CD4-positive, alpha-beta T cell treated with Interleukin-17A for 4 hours (primary cell): Measurements from ENCODE around the gene MRPS33.
"Not testable (repeated sequence)": the region's sequence is repeated elsewhere in the genome, so short reads cannot be mapped to it uniquely, and the experiment has no call there.

Source experiments
- DNase-seq: peaks from one replicate; pipeline ENCODE4 v3.0.0-alpha.2; 2020; ENCODE audit warnings: mixed read lengths

The MRPS33 gene

GRCh38 chr7:141014524-141015395 is at the start of gene MRPS33:
Gene MRPS33, minus strand, starts transcription at chr7:141014952. Its CDS starts 4,319 bp downstream, at chr7:141010633.
- DNase-seq, result peak; percentile 94

DNA sequence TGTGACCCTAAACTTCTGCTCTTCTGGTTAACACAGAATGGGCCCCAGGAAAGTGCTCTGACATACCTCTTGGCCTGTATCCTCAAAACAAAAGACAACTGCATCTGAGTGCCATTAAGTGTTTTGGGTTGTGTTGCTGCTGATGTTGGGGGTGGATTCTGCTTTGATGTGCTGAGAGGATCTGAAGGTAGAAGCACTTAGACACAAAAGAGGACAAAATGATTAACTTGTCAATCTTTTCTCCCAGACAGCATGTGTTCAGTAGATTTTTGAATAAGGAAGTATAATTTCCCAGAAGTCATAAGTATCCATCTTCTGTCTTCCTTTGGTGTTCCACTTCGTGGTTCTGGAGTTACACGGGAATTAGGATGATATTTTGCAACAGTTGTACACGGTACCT is 43.0 kb upstream of the MRPS33 start:
- DNase-seq, result no peak

- no peak for DNase-seq
These were observed 40.4 kb upstream of the MRPS33 start for GRCh38 chr7:141055146-141055545.

DNA sequence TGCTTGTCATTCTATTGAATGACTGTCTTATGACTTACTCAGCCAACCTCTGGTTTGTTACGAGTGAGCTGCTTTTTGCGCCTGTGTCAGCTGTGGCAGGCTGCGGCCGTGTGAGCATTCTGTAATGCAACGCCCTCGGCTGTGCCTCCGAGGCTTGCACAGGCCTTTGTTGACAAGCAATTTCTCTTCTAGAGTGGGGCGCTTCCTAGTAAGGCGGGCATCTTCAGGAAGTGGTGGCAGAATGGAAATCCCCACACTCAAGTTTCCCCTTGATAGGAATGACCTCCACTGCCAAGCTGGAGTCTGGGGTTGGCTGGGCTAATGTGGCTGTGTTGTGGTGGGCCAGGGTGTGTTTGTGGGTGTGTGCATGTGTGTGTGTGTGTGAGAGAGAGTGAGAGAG is 38.9 kb upstream of the MRPS33 start:
- DNase-seq, result peak; percentile 48

GRCh38 chr7:141045842-141046620 is 31.3 kb upstream of the MRPS33 start:
- no peak for DNase-seq

DNA sequence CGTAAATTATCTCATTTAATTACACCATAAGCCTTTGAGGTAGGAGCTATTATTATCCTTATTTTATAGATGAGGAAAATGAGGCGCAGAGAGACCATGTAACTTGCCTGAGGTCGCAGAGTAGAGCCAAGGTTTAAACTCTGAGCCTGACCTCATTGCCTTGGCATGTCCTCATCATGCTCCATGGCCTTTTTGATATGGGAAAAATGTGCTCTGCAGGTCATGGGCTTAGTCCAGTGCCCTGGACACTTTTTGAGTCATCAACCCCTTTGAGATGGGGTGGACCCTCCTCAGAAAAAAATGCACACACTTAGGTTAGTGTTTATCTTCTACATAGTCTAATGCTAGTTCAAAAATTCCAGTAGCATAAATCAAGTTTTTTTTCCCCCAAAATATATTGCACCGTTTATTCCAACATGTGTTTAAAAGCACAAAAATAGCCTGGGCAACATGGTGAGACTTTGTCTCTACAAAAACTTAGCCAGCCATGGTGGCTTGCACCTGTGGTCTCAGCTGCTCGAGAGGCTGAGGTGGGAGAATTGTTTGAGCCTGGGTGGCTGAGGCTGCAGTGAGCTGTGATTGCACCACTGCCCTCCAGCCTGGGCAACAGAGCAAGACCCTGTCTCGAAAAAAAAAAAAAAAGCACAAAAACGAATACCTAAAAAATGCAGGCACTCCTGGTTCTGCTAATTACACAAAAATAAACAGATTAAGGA is 30.5 kb upstream of the MRPS33 start:
- no peak for DNase-seq

- DNase-seq, result no peak
These were observed 28.9 kb upstream of the MRPS33 start for GRCh38 chr7:141043616-141044015.

DNA sequence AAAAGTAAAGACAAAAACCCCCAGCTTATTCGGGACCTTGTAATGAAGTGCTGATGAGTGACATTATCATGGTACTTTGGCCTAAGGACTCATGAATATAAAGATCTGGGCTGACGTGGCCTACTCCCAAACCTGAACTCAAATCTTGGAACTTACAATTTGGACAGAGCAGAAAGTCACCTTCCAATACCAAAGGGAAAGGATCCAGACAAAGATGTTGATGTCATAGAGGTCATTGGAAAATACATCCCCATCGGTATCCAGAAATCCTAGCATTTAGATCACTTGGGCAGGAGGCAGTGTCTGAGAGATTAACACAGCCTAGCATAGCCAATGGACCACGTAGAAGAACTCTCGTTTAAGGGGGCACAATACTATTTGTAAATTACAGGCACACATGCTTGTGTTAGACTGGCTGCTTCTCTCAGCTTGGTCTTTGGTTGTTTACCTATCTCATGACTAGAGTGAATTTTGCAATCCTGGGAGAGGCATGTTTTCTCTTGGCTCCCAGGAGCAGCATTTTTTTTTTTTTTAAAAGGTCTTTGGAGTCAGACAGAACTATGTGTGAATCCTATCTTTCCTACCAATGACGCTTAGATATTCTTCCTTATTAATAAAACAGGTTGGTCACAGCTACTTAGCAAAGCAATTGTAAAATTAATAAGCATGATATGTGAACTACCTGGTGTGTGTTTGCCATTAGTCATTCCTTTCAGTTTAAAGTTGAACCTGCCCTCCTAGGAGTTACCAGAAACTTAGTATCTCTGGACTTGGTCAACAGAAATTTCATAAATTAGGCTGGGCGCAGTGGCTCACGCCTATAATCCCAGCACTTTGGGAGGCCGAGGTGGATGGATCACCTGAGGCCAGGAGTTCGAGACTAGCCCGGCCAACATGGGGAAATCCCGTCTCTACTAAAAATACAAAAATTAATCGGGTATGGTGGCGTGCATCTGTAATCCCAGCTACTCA is 27.8 kb upstream of the MRPS33 start:
- no peak for DNase-seq

- no peak for DNase-seq
These were observed 24.6 kb upstream of the MRPS33 start for GRCh38 chr7:141039376-141039775.

GRCh38 chr7:141038100-141038499 is 23.3 kb upstream of the MRPS33 start:
- DNase-seq, result not testable (repeated sequence)

GRCh38 chr7:141032539-141033323 is 18.0 kb upstream of the MRPS33 start:
- not testable (repeated sequence) for DNase-seq

DNA sequence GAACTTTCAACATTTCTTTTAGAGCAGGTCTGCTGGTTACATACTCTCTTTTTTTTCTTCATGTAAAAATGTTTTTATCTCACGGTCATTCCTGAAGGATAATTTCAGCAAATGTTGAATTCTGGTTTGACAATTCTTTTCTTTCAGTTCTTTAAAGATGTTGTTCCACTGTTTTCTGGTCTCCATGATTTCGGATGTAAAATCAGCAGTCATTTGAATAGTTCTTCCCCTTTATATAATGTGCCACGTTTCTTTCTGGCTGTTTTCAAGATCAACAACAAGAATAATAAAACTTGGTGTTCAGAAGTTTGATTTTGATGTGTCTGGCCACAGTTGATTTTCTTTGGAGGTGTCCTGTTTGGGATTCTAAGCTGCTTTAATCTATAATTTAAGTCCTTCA is 14.0 kb upstream of the MRPS33 start:
- DNase-seq, result no peak

GRCh38 chr7:141027043-141027442 is 12.3 kb upstream of the MRPS33 start:
- DNase-seq, result no peak

DNA sequence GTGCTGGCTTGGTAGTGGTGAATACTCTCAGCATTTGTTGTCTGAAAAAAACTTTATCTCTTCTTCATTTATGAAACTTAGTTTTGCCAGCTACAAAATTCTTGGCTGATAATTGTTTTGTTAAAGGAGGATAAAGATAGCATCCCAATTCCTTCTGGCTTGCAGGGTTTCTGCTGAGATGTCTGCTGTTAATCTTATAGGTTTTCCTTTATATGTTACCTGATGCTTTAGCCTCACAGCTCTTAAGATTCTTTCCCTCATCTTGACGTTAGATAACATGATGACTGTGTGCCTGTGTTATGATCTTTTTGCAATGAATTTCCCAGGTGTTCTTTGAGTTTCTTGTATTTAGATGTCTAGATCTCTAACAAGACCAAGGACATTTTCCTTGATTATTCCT is 9.9 kb upstream of the MRPS33 start:
- DNase-seq, result no peak

GRCh38 chr7:141023295-141023694 is 8.5 kb upstream of the MRPS33 start:
- no peak for DNase-seq

- no peak for DNase-seq
These were observed 2.8 kb upstream of the MRPS33 start for GRCh38 chr7:141017555-141017954.

DNA sequence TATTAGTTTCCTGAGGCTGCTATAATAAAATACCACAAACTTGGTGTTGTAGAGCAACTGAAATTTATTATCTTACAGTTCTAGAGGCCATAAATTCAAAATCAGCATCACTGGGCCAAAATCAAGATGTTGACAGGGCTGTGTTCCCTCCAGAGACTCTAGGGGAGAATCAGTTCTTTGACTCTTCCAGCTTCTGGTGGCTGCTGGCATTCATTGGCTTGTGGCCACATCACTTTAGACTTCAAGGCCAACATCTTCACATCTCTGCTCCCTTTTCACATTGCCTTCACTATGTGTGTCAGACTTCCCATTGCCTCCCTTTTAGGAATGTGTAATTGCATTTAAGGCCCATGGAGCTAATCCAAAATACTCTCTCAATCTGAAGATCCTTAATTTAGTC is 1.6 kb upstream of the MRPS33 start:
- DNase-seq, result no peak

GRCh38 chr7:141014125-141014523 is 628 bp downstream of the MRPS33 start:
- no peak for DNase-seq

DNA sequence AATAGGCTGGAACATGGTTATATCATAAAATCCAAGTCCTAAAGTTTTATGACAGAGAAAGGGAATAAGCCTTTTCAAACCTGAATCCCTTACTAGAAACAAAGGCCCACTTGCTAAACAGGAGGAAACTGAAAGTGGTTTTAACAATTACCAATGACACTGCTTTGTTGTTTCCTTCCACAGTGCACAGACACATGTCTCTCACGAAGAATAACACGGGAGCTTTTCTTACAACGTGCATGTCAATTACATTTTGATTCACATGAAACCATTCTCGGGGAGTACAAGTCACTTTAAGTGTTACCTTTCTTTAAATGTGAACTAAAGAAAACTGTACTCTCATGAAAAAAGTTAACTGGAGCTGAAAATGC is 1.4 kb downstream of the MRPS33 start:
- no peak for DNase-seq

DNA sequence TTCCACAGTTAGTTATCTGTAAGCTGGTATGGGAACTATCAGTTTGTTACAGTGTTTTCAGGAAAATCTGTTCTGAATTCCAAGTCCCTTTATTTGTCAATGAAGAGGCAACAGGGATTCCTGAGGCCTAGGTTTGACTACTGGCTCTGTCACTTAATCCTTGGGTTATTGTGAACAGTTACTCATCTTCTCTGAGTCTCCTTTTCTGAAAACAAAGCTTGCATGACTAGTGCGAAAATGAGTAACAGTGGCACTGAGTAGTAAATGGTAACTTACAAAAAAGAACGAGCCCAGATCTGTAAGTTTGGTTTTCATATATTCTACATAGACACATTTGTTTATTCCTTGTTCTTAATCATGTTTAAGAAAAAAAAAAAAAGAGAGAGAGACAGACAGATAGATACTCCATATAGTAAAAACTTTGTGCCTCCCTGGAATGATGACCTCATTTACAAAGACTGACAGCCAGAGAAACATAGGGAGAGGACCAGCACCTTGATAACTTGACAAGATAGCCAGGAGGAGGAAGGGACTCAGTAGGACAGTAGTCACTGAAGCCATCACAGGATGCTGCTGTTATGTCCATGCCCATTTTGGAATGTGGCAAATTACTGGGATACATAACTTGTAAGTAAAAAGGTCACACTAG is 1.9 kb downstream of the MRPS33 start:
- DNase-seq, result no peak
